K562 (cell line): ENCODE data around the gene LMBR1. TPM values are rescaled to one million over a fixed set of nuclear protein-coding genes. Genes with fewer than 3 reads are reported as not detected.
"Not testable (repeated sequence)": the region's sequence is repeated elsewhere in the genome, so short reads cannot be mapped to it uniquely, and the experiment has no call there.

ENCODE experiments used
- ATAC-seq: fragments of 200-7000 bp; cut with Tn5 transposase; 3 replicates; pipeline ENCODE4 v1.9.1; 2020; ENCODE audit warnings: moderate library complexity
- BruUV-seq: library from RNA; stranded (reverse); fragments of 400-500 nt; replicated peaks from 2 replicates; lab custom pipeline; 2021; lab: Mats Ljungman, UMichigan
- CTCF ChIA-PET: fragments of 300-600 bp; formaldehyde crosslinking; extraction: SDS; loops from one replicate; lab custom pipeline; 2021; ENCODE audit warnings: low intra/inter-chr PET ratio; lab: Yijun Ruan, JAX
- POLR2A ChIA-PET: fragments of 300-600, 350-650 bp; sonication (Branson Sonifier 250); formaldehyde crosslinking; extraction: SDS; loops from one replicate; lab custom pipeline; 2021; ENCODE audit warnings: antibody characterized with exemption, inconsistent platforms; lab: Yijun Ruan, JAX
- DNase-seq, 4 experiments: peaks; one replicate each; pipeline versions ENCODE4 v3.0.0 to v3.0.0-alpha.2; 2011 to 2018; ENCODE audit warnings: low spot score in 3 of 4, mixed read lengths in 3 of 4; ENCODE audit errors: extremely low read depth in 1 of 4
- FAIRE-seq: peaks from 2 replicates; lab custom pipeline; 2011; peaks lifted over from hg19 to GRCh38; lab: Jason Lieb, UNC
- H2AFZ ChIP-seq: 2 replicates; pipeline ENCODE4 v1.6.0; 2011; ENCODE audit warnings: low read depth, low read length, control low read depth, inconsistent platforms
- H3K27ac ChIP-seq: fragments of 200-600 bp; 3 replicates; pipeline ENCODE4 v1.8.0; 2011; ENCODE audit warnings: low read depth, mild to moderate bottlenecking, control low read depth, inconsistent platforms, low read length, moderate library complexity, mixed read lengths; ENCODE audit errors: extremely low read depth
- H3K27me3 ChIP-seq, 2 experiments: fragments of 300-600 bp in 1 of 2; 2 replicates in 1 of 2; 3 replicates in 1 of 2; pipeline versions ENCODE4 v1.6.0 to v1.8.0; 2011; ENCODE audit warnings: inconsistent platforms in 2 of 2, low read length in 2 of 2, mild to moderate bottlenecking in 1 of 2, mixed read lengths in 1 of 2, moderate library complexity in 1 of 2; ENCODE audit not compliant: control insufficient read depth in 2 of 2, insufficient read depth in 2 of 2
- H3K36me3 ChIP-seq: fragments of 300-600 bp; 3 replicates; pipeline ENCODE4 v1.8.0; 2011; ENCODE audit warnings: mild to moderate bottlenecking, low read length, inconsistent platforms; ENCODE audit not compliant: control insufficient read depth, insufficient read depth
- H3K4me1 ChIP-seq, 2 experiments: fragments of 200-600 bp in 1 of 2; replicated peaks in 1 of 2; 2 replicates in 1 of 2; 3 replicates in 1 of 2; pipeline versions ENCODE4 v1.5.1 to v1.8.0; 2011; ENCODE audit warnings: inconsistent platforms in 2 of 2, low read length in 2 of 2, mild to moderate bottlenecking in 1 of 2, mixed read lengths in 1 of 2, moderate library complexity in 1 of 2; ENCODE audit not compliant: control insufficient read depth in 2 of 2, insufficient read depth in 2 of 2
- H3K4me2 ChIP-seq: 2 replicates; pipeline ENCODE4 v1.6.1; 2011; ENCODE audit warnings: low read length, control low read depth, inconsistent platforms, mixed read lengths; ENCODE audit not compliant: insufficient read depth
- H3K4me3 ChIP-seq: fragments of 200-600 bp; sonication (generic), shearing (Covaris generic); 2 replicates; pipeline ENCODE4 v1.5.1; 2016; ENCODE audit warnings: control low read depth, inconsistent platforms
- H3K79me2 ChIP-seq: fragments of 200-600 bp; 3 replicates; pipeline ENCODE4 v1.8.0; 2011; ENCODE audit warnings: low read length, inconsistent platforms; ENCODE audit not compliant: control insufficient read depth, insufficient read depth
- H3K9ac ChIP-seq, 2 experiments: 2 replicates each; pipeline versions ENCODE4 v1.6.0 to v1.6.1; 2011; ENCODE audit warnings: low read depth in 2 of 2, low read length in 2 of 2, control low read depth in 1 of 2, inconsistent platforms in 1 of 2, mild to moderate bottlenecking in 1 of 2, mixed read lengths in 1 of 2; ENCODE audit not compliant: insufficient read depth in 1 of 2
- H3K9me1 ChIP-seq: one replicate; pipeline ENCODE4 v1.6.0; 2011; ENCODE audit warnings: inconsistent platforms, mild to moderate bottlenecking, low read length, moderate library complexity; ENCODE audit not compliant: control insufficient read depth, insufficient read depth
- H3K9me3 ChIP-seq: replicated peaks from 2 replicates; pipeline ENCODE4 v1.5.1; 2011; ENCODE audit warnings: low read depth, low read length, inconsistent platforms; ENCODE audit not compliant: control insufficient read depth, insufficient read depth
- H4K20me1 ChIP-seq: replicated peaks from 2 replicates; pipeline ENCODE4 v1.6.1; 2011; ENCODE audit warnings: low read length, inconsistent platforms, mixed read lengths; ENCODE audit not compliant: control insufficient read depth, insufficient read depth
- CEBPB ChIP-seq: fragments of 450-650 bp; IDR thresholded peaks from 2 replicates; pipeline ENCODE4 v1.6.1; 2016; ENCODE audit warnings: missing genetic modification characterization, missing compliant biosample characterization
- WGBS: fragments of 100-300 bp; shearing (Covaris generic); methylation state at CpG from one replicate; pipeline ENCODE4 v1.1.6; 2016; ENCODE audit warnings: low coverage, mixed read lengths; ENCODE audit not compliant: insufficient coverage; ENCODE audit errors: missing lambda C conversion rate; 5-methylcytosine and 5-hydroxymethylcytosine counted together
- in situ Hi-C: fragments of 300-500 bp; cut with MboI; formaldehyde crosslinking; loops from 4 replicates; pipeline ENCODE4 v1.15.0; 2018; ENCODE audit warnings: inconsistent platforms, mixed read lengths
- intact Hi-C: fragments of 100-400 bp; cut with micrococcal nuclease; formaldehyde crosslinking; loops from 2 replicates; pipeline ENCODE4 v1.14.2; 2022
- polyA plus RNA-seq, 8 experiments: library from polyadenylated mRNA; depleted of rRNA in 4 of 8; stranded (reverse) in 5 of 8; unstranded in 3 of 8; fragments of >200 nt; fragmentation: Nextera tagmentation in 2 of 8; fragmentation: Illumina TruSeq in 1 of 8; extraction: Ambion mirVana in 2 of 8; extraction: Trizol in 1 of 8; gene quantifications; 2 replicates each; pipeline versions ENCODE4 v1.2.1 to v1.2.3, GENCODE V29; 2011 to 2014; ENCODE audit warnings: inconsistent platforms in 1 of 8, missing spikeins in 1 of 8
- total RNA-seq, 7 experiments: library from RNA; depleted of rRNA in 6 of 7; stranded (reverse); fragments of >200 nt in 6 of 7; fragmentation: Illumina TruSeq in 2 of 7; extraction: Trizol in 2 of 7; gene quantifications; 2 replicates each; pipeline versions ENCODE4 v1.2.1 to v1.2.3, GENCODE V29; 2011 to 2021; ENCODE audit warnings: low replicate concordance in 1 of 7
- TF ChIP-seq, protein P1 (sequence below): sonication (generic); formaldehyde crosslinking; IDR thresholded peaks from 2 replicates; pipeline ENCODE4 v1.8.1; 2023; ENCODE audit warnings: mild to moderate bottlenecking, missing genetic modification reagents

The LMBR1 gene
- total and polyA plus RNA-seq, 9 of the 15 experiments (the other 6 are each of a cell fraction or from before 2014, with no cell fraction given) = 7.7 to 90.0 (median 59.9) TPM

DNA sequence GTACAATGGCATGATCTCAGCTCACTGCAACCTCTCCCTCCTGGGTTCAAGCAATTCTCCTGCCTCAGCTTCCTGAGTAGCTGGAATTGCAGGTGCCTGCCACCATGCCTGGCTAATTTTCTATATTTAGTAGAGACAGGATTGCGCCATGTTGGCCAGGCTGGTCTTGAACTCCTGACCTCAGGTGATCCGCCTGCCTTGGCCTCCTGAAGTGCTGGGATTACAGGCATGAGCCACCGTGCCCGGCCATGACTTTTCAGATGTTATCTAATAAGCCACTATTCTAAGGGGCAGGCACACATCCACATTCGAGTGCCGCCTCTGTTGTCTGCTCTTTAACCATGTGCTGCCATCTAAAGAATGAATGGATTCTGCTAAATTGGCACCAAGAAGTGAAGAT is 29.3 kb upstream of the LMBR1 start:
- H3K27ac ChIP-seq, H3K9ac ChIP-seq, ATAC-seq, H3K4me2 ChIP-seq, DNase-seq, CTCF ChIA-PET, H3K36me3 ChIP-seq: not testable (repeated sequence)
- H3K4me1 ChIP-seq = peaks cover 8 to 16% of the 10 kb centered on the region in 2 experiments
- WGBS = 38% methylated on average over 6 of the region's 6 CpGs
- POLR2A ChIA-PET = interaction anchor here (0.6 kb wide), 1 partner anchor 50 kb away, joined by 3 read pairs; no protein-coding TSS in a partner anchor
- TF ChIP-seq CEBPB (tag) = peak; percentile 69
- TF ChIP-seq, protein P1, sequence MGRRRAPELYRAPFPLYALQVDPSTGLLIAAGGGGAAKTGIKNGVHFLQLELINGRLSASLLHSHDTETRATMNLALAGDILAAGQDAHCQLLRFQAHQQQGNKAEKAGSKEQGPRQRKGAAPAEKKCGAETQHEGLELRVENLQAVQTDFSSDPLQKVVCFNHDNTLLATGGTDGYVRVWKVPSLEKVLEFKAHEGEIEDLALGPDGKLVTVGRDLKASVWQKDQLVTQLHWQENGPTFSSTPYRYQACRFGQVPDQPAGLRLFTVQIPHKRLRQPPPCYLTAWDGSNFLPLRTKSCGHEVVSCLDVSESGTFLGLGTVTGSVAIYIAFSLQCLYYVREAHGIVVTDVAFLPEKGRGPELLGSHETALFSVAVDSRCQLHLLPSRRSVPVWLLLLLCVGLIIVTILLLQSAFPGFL (CRISPR knock-in tag) = 0 out of 2 replicates have a peak, but pooled peaks have one; percentile 60
- TF ChIP-seq, all 486 proteins: peak for 2; not testable (repeated sequence) for 484
- BruUV-seq, H3K4me3 ChIP-seq, H3K79me2 ChIP-seq, H4K20me1 ChIP-seq, FAIRE-seq, H2AFZ ChIP-seq, H3K9me3 ChIP-seq, in situ Hi-C loops, intact Hi-C loops, H3K9me1 ChIP-seq: not testable (repeated sequence)
- H3K27me3 ChIP-seq = peaks cover 24 to 27% of the 10 kb centered on the region in 2 experiments; a peak in 4 of 5 replicates
